Fibroblast of the aortic adventitia (primary cell): Measurements from ENCODE around the gene HSPA4L. TPM values are rescaled to one million over a fixed set of nuclear protein-coding genes. Genes with fewer than 3 reads are reported as not detected.
A peak's percentile ranks its signal among the peaks of the same experiment; 100 is the strongest.

ENCODE experiments used
- DNase-seq: peaks from one replicate; pipeline ENCODE4 v3.0.0-alpha.2; 2010; ENCODE audit warnings: low read depth
- H3K4me3 ChIP-seq: 2 replicates; pipeline ENCODE4 v1.5.1; 2011; ENCODE audit warnings: low read depth, mild to moderate bottlenecking, control low read depth, low read length, moderate library complexity
- CTCF ChIP-seq: IDR thresholded peaks from 2 replicates; pipeline ENCODE4 v1.5.1; 2011; ENCODE audit warnings: mild to moderate bottlenecking, low read length, control low read depth, inconsistent platforms; ENCODE audit not compliant: insufficient read depth
- total RNA-seq: library from RNA; depleted of rRNA; stranded (reverse); fragments of >200 nt; gene quantifications from 2 replicates; pipeline ENCODE4 v1.2.3, GENCODE V29; 2012; ENCODE audit warnings: low replicate concordance

Gene HSPA4L
- total RNA-seq, 1 donor, result 10.7 TPM

GRCh38 chr4:127775843-127776242 is 6.3 kb upstream of the HSPA4L start:
- TF ChIP-seq CTCF, result no peak
- DNase-seq, result no peak
- H3K4me3 ChIP-seq, result no peak overlapping the region

- TF ChIP-seq CTCF, result no peak
- no peak overlapping the region for H3K4me3 ChIP-seq
- DNase-seq, result no peak
Observed at GRCh38 chr4:127776620-127777019, 5.5 kb upstream of the HSPA4L start.

GRCh38 chr4:127777487-127777886 is 4.6 kb upstream of the HSPA4L start:
- no peak overlapping the region for H3K4me3 ChIP-seq
- no peak for DNase-seq
- no peak for TF ChIP-seq CTCF

- no peak overlapping the region for H3K4me3 ChIP-seq
- DNase-seq, result no peak
- TF ChIP-seq CTCF, result no peak
Observed at GRCh38 chr4:127778102-127778501, 4.0 kb upstream of the HSPA4L start.

- no peak for DNase-seq
- no peak for TF ChIP-seq CTCF
- H3K4me3 ChIP-seq, result no peak overlapping the region
Observed at GRCh38 chr4:127780598-127780997, 1.5 kb upstream of the HSPA4L start.

- no peak for DNase-seq
- no peak for TF ChIP-seq CTCF
- H3K4me3 ChIP-seq, result peak overlapping the region; percentile 94
Observed at GRCh38 chr4:127781300-127782024, 660 bp upstream of the HSPA4L start.

DNA sequence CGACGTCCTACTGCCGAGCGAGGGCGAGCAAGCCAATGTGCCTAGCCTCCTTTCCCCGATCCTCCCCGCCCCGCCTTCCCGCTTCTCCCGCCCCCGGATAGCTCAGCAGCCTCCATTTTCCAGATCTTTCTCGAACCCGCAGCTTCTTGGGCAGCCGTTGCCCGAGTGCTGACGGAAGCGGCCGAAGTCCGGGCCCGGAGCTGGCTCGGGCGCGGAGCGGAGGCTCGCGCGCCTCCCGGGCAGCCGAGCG is 172 bp upstream of the HSPA4L start:
- TF ChIP-seq CTCF, result no peak

More for the DNA sequence above, 172 bp upstream of the HSPA4L start:
- H3K4me3 ChIP-seq, result peak overlapping the region; percentile 94
- peak; percentile 78 for DNase-seq
